Panc1 (cell line): ENCODE results near the gene TP73.

Experiments used
- POLR2AphosphoS5 ChIP-seq: IDR thresholded peaks from 2 replicates; pipeline ENCODE4 v1.6.1; 2012; ENCODE audit warnings: mild to moderate bottlenecking, low read depth, low read length, moderate library complexity
- REST ChIP-seq, 2 experiments: IDR thresholded peaks; 2 replicates each; pipeline ENCODE4 v1.6.1; 2011 to 2012; ENCODE audit warnings: low read depth in 2 of 2, control low read depth in 1 of 2, low read length in 1 of 2, mild to moderate bottlenecking in 1 of 2, moderate library complexity in 1 of 2; ENCODE audit not compliant: insufficient read depth in 1 of 2
- SIN3A ChIP-seq: IDR thresholded peaks from 2 replicates; pipeline ENCODE4 v1.6.1; 2012; ENCODE audit warnings: low read depth, mild to moderate bottlenecking, low read length, moderate library complexity, borderline replicate concordance; ENCODE audit not compliant: insufficient read depth
- TF ChIP-seq, protein P1 (sequence below): fragments of 450-650 bp; IDR thresholded peaks from 2 replicates; pipeline ENCODE4 v1.5.1; 2017; ENCODE audit warnings: mild to moderate bottlenecking

DNA sequence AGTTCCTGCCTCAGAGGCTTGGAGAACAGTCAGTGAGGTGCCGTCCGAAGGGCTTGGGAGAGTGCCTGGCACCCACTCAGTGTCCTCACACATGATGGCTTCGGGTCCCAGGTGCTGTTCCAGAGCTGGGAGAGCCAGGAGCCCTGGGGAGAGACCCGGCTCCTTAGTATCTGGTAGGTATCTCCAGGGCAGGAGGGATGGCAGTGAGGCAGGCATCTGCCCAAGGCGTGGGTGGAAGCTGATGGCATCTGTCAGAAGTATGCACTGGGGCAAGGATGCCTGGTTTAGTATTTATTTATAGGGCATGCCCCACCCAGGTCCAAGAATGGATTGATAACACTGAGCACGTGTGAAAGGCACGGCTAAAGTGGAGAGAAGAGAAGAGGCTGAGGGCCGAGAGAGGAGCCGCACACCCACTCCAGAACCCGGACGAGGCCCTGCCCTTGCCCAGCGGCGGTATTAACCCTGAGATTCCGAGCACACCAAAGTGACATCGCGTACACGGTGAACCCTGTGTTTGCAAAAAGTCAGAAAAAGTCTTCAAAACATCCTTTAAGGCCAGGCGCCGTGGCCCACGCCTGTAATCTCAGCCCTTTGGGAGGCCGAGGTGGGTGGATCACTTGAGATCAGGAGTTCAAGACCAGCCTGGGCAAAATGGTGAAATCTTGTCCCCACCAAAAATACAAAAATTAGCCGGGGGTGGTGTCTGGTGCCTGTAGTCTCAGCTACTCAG, 2.4 kb downstream of the TP73 start:
- TF ChIP-seq POLR2AphosphoS5, result no peak
- TF ChIP-seq REST (IDR thresholded peaks at IDR 0.05; ENCODE audit: insufficient read depth in 1 of 2, low read depth in 2 of 2, low read length in 1 of 2), result no peak
- TF ChIP-seq, protein P1, sequence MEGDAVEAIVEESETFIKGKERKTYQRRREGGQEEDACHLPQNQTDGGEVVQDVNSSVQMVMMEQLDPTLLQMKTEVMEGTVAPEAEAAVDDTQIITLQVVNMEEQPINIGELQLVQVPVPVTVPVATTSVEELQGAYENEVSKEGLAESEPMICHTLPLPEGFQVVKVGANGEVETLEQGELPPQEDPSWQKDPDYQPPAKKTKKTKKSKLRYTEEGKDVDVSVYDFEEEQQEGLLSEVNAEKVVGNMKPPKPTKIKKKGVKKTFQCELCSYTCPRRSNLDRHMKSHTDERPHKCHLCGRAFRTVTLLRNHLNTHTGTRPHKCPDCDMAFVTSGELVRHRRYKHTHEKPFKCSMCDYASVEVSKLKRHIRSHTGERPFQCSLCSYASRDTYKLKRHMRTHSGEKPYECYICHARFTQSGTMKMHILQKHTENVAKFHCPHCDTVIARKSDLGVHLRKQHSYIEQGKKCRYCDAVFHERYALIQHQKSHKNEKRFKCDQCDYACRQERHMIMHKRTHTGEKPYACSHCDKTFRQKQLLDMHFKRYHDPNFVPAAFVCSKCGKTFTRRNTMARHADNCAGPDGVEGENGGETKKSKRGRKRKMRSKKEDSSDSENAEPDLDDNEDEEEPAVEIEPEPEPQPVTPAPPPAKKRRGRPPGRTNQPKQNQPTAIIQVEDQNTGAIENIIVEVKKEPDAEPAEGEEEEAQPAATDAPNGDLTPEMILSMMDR, result no peak
- TF ChIP-seq SIN3A, result no peak
